GM23338 (cell line): ENCODE measurements around the gene ADCK2. TPM values are rescaled to one million over a fixed set of nuclear protein-coding genes. Genes with fewer than 3 reads are reported as not detected.
"Not testable (repeated sequence)": the region's sequence is repeated elsewhere in the genome, so short reads cannot be mapped to it uniquely, and the experiment has no call there.

Experiments
- ATAC-seq: fragments of 200-7000 bp; cut with Tn5 transposase; 3 replicates; pipeline ENCODE4 v1.9.1; 2020
- DNase-seq: peaks from one replicate; pipeline ENCODE4 v3.0.0-alpha.2; 2015; ENCODE audit warnings: low spot score
- H2AFZ ChIP-seq: fragments of 200-600 bp; sonication (generic); 2 replicates; pipeline ENCODE4 v1.8.0; 2016; ENCODE audit warnings: antibody characterized with exemption, mild to moderate bottlenecking, moderate library complexity
- H3F3A ChIP-seq: fragments of 200-600 bp; sonication (generic); replicated peaks from 2 replicates; pipeline ENCODE4 v1.8.0; 2017; ENCODE audit warnings: antibody characterized with exemption, mixed run types, low read depth
- H3K27ac ChIP-seq: fragments of 200-600 bp; sonication (generic); 2 replicates; pipeline ENCODE4 v1.6.1; 2016; ENCODE audit warnings: low read depth
- H3K27me3 ChIP-seq: fragments of 200-600 bp; sonication (generic); 2 replicates; pipeline ENCODE4 v1.8.0; 2016; ENCODE audit warnings: mild to moderate bottlenecking, mixed run types, moderate library complexity; ENCODE audit not compliant: insufficient read depth
- H3K36me3 ChIP-seq: fragments of 200-600 bp; sonication (generic); 2 replicates; pipeline ENCODE4 v1.8.0; 2016; ENCODE audit warnings: mild to moderate bottlenecking; ENCODE audit not compliant: insufficient read depth
- H3K4me1 ChIP-seq: fragments of 200-600 bp; sonication (generic); 2 replicates; pipeline ENCODE4 v1.8.0; 2016; ENCODE audit warnings: mild to moderate bottlenecking, moderate library complexity; ENCODE audit not compliant: insufficient read depth
- H3K4me2 ChIP-seq: fragments of 200-600 bp; sonication (generic); 2 replicates; pipeline ENCODE4 v1.7.1; 2017; ENCODE audit warnings: mixed run types
- H3K4me3 ChIP-seq: fragments of 200-600 bp; sonication (generic); 2 replicates; pipeline ENCODE4 v1.6.1; 2016; ENCODE audit warnings: mixed run types
- H3K79me2 ChIP-seq: fragments of 200-600 bp; sonication (generic); replicated peaks from 2 replicates; pipeline ENCODE4 v1.8.0; 2017; ENCODE audit warnings: mild to moderate bottlenecking; ENCODE audit not compliant: insufficient read depth
- H3K9me2 ChIP-seq: fragments of 200-600 bp; sonication (generic); 2 replicates; pipeline ENCODE4 v1.8.0; 2017; ENCODE audit not compliant: insufficient read depth
- H4K20me1 ChIP-seq: fragments of 200-600 bp; sonication (generic); replicated peaks from 2 replicates; pipeline ENCODE4 v1.8.0; 2017; ENCODE audit warnings: mild to moderate bottlenecking; ENCODE audit not compliant: insufficient read depth
- H3K27ac Mint-ChIP-seq: 2 replicates; pipeline ENCODE4 v1.8.0; 2020; ENCODE audit warnings: inconsistent platforms, mild to moderate bottlenecking, moderate library complexity, mixed read lengths
- H3K27me3 Mint-ChIP-seq: 3 replicates; pipeline ENCODE4 v1.8.0; 2022; ENCODE audit warnings: low read depth, mild to moderate bottlenecking, moderate library complexity, mixed read lengths, inconsistent platforms; ENCODE audit not compliant: insufficient read depth, poor library complexity
- H3K36me3 Mint-ChIP-seq: 3 replicates; pipeline ENCODE4 v1.8.0; 2021; ENCODE audit warnings: low read depth, mild to moderate bottlenecking, inconsistent platforms, moderate library complexity, mixed read lengths
- H3K4me1 Mint-ChIP-seq: 3 replicates; pipeline ENCODE4 v1.8.0; 2020; ENCODE audit warnings: mild to moderate bottlenecking, inconsistent platforms, mixed read lengths
- H3K4me3 Mint-ChIP-seq: 3 replicates; pipeline ENCODE4 v1.8.0; 2021; ENCODE audit warnings: moderate library complexity, mild to moderate bottlenecking, inconsistent platforms, mixed read lengths
- H3K9me3 Mint-ChIP-seq: 3 replicates; pipeline ENCODE4 v1.8.0; 2020; ENCODE audit warnings: moderate library complexity, mild to moderate bottlenecking, inconsistent platforms, mixed read lengths
- CREB1 ChIP-seq: fragments of 250-450 bp; sonication (Bioruptor Pico); IDR thresholded peaks from 2 replicates; pipeline ENCODE4 v1.5.0; 2020; ENCODE audit warnings: low read depth, mild to moderate bottlenecking, moderate library complexity
- CTCF ChIP-seq, 2 experiments: fragments of 200-600 bp in 1 of 2; sonication (generic) in 1 of 2; conservative IDR thresholded peaks; 2 replicates each; pipeline versions ENCODE4 v1.5.1 to v1.6.1; 2016 to 2017; ENCODE audit warnings: antibody characterized with exemption in 2 of 2, low read depth in 2 of 2, mild to moderate bottlenecking in 2 of 2, moderate library complexity in 1 of 2
- EZH2phosphoT487 ChIP-seq: fragments of 200-600 bp; sonication (generic); IDR thresholded peaks from one replicate; pipeline ENCODE4 v1.8.1; 2018; ENCODE audit warnings: antibody characterized with exemption; ENCODE audit not compliant: unreplicated experiment
- JUNB ChIP-seq: IDR thresholded peaks from one replicate; pipeline ENCODE4 v1.6.1; 2016; ENCODE audit warnings: antibody characterized with exemption; ENCODE audit not compliant: unreplicated experiment
- NANOG ChIP-seq: IDR thresholded peaks from 2 replicates; pipeline ENCODE4 v1.6.1; 2016; ENCODE audit warnings: antibody characterized with exemption, borderline replicate concordance
- ZNF114 ChIP-seq: fragments of 250-450 bp; sonication (Bioruptor Pico); IDR thresholded peaks from 2 replicates; pipeline ENCODE4 v1.5.0; 2020; ENCODE audit warnings: mild to moderate bottlenecking, moderate library complexity
- ZNF331 ChIP-seq: fragments of 250-450 bp; sonication (Bioruptor Pico); IDR thresholded peaks from 2 replicates; pipeline ENCODE4 v1.5.0; 2020; ENCODE audit warnings: low read depth, mild to moderate bottlenecking, moderate library complexity
- polyA plus RNA-seq: library from polyadenylated mRNA; unstranded; fragments of >200 nt; fragmentation: Nextera tagmentation; extraction: Ambion mirVana; gene quantifications from 2 replicates; pipeline ENCODE4 v1.2.1, GENCODE V29; 2016
- total RNA-seq: library from RNA; depleted of rRNA; stranded (reverse); fragments of >200 nt; shearing (Covaris generic); gene quantifications from 2 replicates; pipeline ENCODE4 v1.2.3, GENCODE V29; 2014
- TF ChIP-seq, protein P1 (sequence below): IDR thresholded peaks from one replicate; pipeline ENCODE4 v1.6.1; 2018; ENCODE audit warnings: antibody characterized with exemption; ENCODE audit not compliant: unreplicated experiment
- TF ChIP-seq, protein P2 (sequence below): IDR thresholded peaks from 2 replicates; pipeline ENCODE4 v1.6.1; 2016; ENCODE audit warnings: antibody characterized with exemption

Gene ADCK2
- total and polyA plus RNA-seq, 2 experiments from 2014 or later, result 4.7 to 14.4 TPM

DNA sequence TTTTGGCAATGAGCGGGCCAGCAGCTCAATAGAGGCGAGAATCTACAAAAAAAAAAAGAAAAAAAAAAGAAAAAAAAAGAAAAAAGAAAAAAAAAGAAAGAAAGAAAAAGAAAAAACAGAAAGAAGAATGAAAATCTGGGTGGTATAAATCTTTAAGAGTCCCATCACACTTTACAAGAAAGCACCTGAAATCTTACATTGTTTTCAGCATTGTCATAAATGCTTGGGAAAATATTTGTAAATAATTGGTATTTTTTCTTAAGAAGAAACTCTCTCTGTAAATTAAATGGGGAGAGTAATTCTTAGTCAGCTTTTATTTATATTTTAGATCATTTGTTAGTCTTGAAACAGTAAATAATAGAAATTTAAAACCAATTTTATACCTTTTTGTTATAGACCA, 62.0 kb downstream of the ADCK2 start (continued):
- TF ChIP-seq CTCF (conservative IDR thresholded peaks at IDR 0.05; ENCODE audit: low read depth in 2 of 2) (no peak), NANOG (no peak)

DNA sequence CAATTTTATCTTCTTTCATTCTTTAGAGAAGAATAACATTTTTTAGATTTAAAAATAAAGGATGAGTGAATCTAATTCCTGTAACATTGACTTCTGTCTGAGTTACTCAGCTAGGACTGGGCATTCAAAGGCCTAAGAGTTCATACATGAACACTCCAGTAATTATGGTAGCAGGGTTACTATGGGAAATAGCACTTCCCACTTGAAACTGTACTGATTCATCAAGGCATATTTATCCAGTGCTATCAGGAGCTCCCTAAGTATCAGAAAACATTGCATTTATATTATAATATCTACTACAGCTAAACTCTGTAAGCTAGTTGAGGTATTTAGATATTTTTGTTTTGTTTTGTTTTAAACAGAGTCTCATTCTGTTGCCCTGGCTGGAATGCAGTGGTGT, 65.5 kb downstream of the ADCK2 start:
- Histone ChIP-seq H3K4me3 (no peak overlapping the region), H3K79me2 (no peaks in the 10 kb centered on the region), H3K27me3 (no peaks in the 10 kb centered on the region), H3K27ac (no peak overlapping the region), H4K20me1 (no peaks in the 10 kb centered on the region), H3K4me2 (no peak overlapping the region), H3K9me2 (no peaks in the 10 kb centered on the region), H3K4me1 (peaks cover 9% of the 10 kb centered on the region; the same call in 1 of the 2 replicates), H2AFZ (no peak overlapping the region), H3K36me3 (no peaks in the 10 kb centered on the region), H3F3A (no peaks in the 10 kb centered on the region)
- H3K9me3 Mint-ChIP-seq, result no peaks in the 10 kb centered on the region
- ATAC-seq, result no peak
- no peak overlapping the region for H3K4me3 Mint-ChIP-seq
- no peaks in the 10 kb centered on the region for H3K27me3 Mint-ChIP-seq
- no peak for TF ChIP-seq NANOG
- no peak for TF ChIP-seq CTCF (conservative IDR thresholded peaks at IDR 0.05; ENCODE audit: low read depth in 2 of 2)
- TF ChIP-seq ZNF114 (CRISPR knock-in tag), result no peak
- no peak for TF ChIP-seq CREB1 (CRISPR knock-in tag)
- no peak for TF ChIP-seq ZNF331 (CRISPR knock-in tag)
- TF ChIP-seq, protein P1, sequence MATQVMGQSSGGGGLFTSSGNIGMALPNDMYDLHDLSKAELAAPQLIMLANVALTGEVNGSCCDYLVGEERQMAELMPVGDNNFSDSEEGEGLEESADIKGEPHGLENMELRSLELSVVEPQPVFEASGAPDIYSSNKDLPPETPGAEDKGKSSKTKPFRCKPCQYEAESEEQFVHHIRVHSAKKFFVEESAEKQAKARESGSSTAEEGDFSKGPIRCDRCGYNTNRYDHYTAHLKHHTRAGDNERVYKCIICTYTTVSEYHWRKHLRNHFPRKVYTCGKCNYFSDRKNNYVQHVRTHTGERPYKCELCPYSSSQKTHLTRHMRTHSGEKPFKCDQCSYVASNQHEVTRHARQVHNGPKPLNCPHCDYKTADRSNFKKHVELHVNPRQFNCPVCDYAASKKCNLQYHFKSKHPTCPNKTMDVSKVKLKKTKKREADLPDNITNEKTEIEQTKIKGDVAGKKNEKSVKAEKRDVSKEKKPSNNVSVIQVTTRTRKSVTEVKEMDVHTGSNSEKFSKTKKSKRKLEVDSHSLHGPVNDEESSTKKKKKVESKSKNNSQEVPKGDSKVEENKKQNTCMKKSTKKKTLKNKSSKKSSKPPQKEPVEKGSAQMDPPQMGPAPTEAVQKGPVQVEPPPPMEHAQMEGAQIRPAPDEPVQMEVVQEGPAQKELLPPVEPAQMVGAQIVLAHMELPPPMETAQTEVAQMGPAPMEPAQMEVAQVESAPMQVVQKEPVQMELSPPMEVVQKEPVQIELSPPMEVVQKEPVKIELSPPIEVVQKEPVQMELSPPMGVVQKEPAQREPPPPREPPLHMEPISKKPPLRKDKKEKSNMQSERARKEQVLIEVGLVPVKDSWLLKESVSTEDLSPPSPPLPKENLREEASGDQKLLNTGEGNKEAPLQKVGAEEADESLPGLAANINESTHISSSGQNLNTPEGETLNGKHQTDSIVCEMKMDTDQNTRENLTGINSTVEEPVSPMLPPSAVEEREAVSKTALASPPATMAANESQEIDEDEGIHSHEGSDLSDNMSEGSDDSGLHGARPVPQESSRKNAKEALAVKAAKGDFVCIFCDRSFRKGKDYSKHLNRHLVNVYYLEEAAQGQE, result no peak
- no peak for TF ChIP-seq JUNB
- TF ChIP-seq EZH2phosphoT487, result no peak
- TF ChIP-seq, protein P2, sequence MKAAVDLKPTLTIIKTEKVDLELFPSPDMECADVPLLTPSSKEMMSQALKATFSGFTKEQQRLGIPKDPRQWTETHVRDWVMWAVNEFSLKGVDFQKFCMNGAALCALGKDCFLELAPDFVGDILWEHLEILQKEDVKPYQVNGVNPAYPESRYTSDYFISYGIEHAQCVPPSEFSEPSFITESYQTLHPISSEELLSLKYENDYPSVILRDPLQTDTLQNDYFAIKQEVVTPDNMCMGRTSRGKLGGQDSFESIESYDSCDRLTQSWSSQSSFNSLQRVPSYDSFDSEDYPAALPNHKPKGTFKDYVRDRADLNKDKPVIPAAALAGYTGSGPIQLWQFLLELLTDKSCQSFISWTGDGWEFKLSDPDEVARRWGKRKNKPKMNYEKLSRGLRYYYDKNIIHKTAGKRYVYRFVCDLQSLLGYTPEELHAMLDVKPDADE, result no peak
- no peak overlapping the region for H3K27ac Mint-ChIP-seq
- H3K4me1 Mint-ChIP-seq, result peaks cover 7% of the 10 kb centered on the region; the same call in 1 of the 3 replicates
- H3K36me3 Mint-ChIP-seq, result peaks cover 16% of the 10 kb centered on the region; the same call in 2 of the 3 replicates
- DNase-seq, result no peak

DNA sequence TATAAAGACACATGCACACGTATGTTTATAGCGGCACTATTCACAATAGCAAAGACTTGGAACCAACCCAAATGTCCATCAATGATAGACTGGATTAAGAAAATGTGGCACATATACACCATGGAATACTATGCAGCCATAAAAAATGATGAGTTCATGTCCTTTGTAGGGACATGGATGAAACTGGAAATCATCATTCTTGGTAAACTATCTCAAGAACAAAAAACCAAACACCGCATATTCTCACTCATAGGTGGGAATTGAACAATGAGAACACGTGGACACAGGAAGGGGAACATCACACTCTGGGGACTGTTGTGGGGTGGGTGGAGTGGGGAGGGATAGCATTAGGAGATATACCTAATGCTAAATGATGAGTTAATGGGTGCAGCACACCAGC, 70.5 kb downstream of the ADCK2 start:
- H3K27me3 Mint-ChIP-seq, DNase-seq, H3K27ac ChIP-seq, H3K27me3 ChIP-seq, H3K79me2 ChIP-seq, H3K4me3 Mint-ChIP-seq, H3K27ac Mint-ChIP-seq, H2AFZ ChIP-seq, H3K4me3 ChIP-seq, H3K4me2 ChIP-seq, H3K4me1 ChIP-seq, H3F3A ChIP-seq, H3K9me3 Mint-ChIP-seq, H3K9me2 ChIP-seq, ATAC-seq, H4K20me1 ChIP-seq, H3K36me3 ChIP-seq: not testable (repeated sequence)
- H3K36me3 Mint-ChIP-seq, result peaks cover 15% of the 10 kb centered on the region; the same call in 2 of the 3 replicates
- peaks cover 10% of the 10 kb centered on the region; the same call in 2 of the 3 replicates for H3K4me1 Mint-ChIP-seq
